ENCODE data around the gene MCUR1.

The MCUR1 gene

GRCh38 chr6:13743736-13744127 is 70.6 kb downstream of the MCUR1 start:
- peak in 1 of 2 experiments; percentile 12 for DNase-seq
- TF ChIP-seq GATA1 (IDR thresholded peaks at IDR 0.05; ENCODE audit: low read depth, low read length) (no peak), POLR2A (IDR thresholded peaks at IDR 0.05; ENCODE audit: low read length) (no peak)

GRCh38 chr6:13742961-13743735 is 71.2 kb downstream of the MCUR1 start:
- no peak for DNase-seq
- TF ChIP-seq POLR2A (IDR thresholded peaks at IDR 0.05; ENCODE audit: low read length) (no peak), GATA1 (IDR thresholded peaks at IDR 0.05; ENCODE audit: low read depth, low read length) (no peak)

- DNase-seq, result no peak
- TF ChIP-seq GATA1 (IDR thresholded peaks at IDR 0.05; ENCODE audit: low read depth, low read length), result no peak
- no peak for TF ChIP-seq POLR2A (IDR thresholded peaks at IDR 0.05; ENCODE audit: low read length)
Observed at GRCh38 chr6:13741365-13741764, 73.0 kb downstream of the MCUR1 start.
